Aorta (tissue), 5 donors: ENCODE data around the gene NET1. TPM values are rescaled to one million over a fixed set of nuclear protein-coding genes. Genes with fewer than 3 reads are reported as not detected.

Experiments used
- ATAC-seq: fragments of 200-7000 bp; cut with Tn5 transposase; one replicate; pipeline ENCODE4 v1.9.1; 2022; ENCODE audit warnings: moderate library complexity; ENCODE audit not compliant: low FRiP score
- DNase-seq, 2 donors: peaks; one replicate each; pipeline ENCODE4 v3.0.0-alpha.2; 2020
- H3K27ac ChIP-seq, 2 donors: one replicate each; pipeline ENCODE4 v1.5.1; 2013; ENCODE audit warnings: low read length in 2 of 2, mild to moderate bottlenecking in 2 of 2, moderate library complexity in 2 of 2, control low read depth in 1 of 2, inconsistent platforms in 1 of 2, low read depth in 1 of 2
- H3K27me3 ChIP-seq, 2 donors: one replicate each; pipeline ENCODE4 v1.6.1; 2013; ENCODE audit warnings: control low read depth in 1 of 2, low read length in 1 of 2, mild to moderate bottlenecking in 1 of 2, moderate library complexity in 1 of 2; ENCODE audit not compliant: insufficient read depth in 2 of 2, control insufficient read depth in 1 of 2
- H3K36me3 ChIP-seq, 2 donors: one replicate each; pipeline ENCODE4 v1.6.1; 2013; ENCODE audit warnings: control low read depth in 1 of 2, low read length in 1 of 2, mild to moderate bottlenecking in 1 of 2; ENCODE audit not compliant: insufficient read depth in 2 of 2, control insufficient read depth in 1 of 2
- H3K4me1 ChIP-seq, 2 donors: one replicate each; pipeline ENCODE4 v1.6.1; 2013; ENCODE audit warnings: low read length in 2 of 2, control low read depth in 1 of 2, mild to moderate bottlenecking in 1 of 2, moderate library complexity in 1 of 2; ENCODE audit not compliant: insufficient read depth in 2 of 2, control insufficient read depth in 1 of 2
- H3K4me3 ChIP-seq, 2 donors: one replicate each; pipeline ENCODE4 v1.5.1; 2013; ENCODE audit warnings: low read length in 2 of 2, control low read depth in 1 of 2, mild to moderate bottlenecking in 1 of 2
- H3K9me3 ChIP-seq: one replicate; pipeline ENCODE4 v1.6.1; 2013; ENCODE audit warnings: mild to moderate bottlenecking, low read length; ENCODE audit not compliant: control insufficient read depth
- WGBS, 2 donors: extraction: QIAGEN DNeasy Blood & Tissue Kit; methylation state at CpG; one replicate each; pipeline ENCODE4 v1.1.7; 2013; 5-methylcytosine and 5-hydroxymethylcytosine counted together
- intact Hi-C, 2 donors: fragments of 100-400 bp; cut with DNase I; formaldehyde crosslinking; loops; one replicate each; pipeline versions ENCODE4 v1.14.2 to v1.15.0; 2022
- polyA plus RNA-seq, 2 donors: library from polyadenylated mRNA; stranded (reverse); fragments of 200-250 nt; gene quantifications; one replicate each; pipeline ENCODE4 v1.2.3, GENCODE V29; 2013
- total RNA-seq, 2 donors: library from RNA; stranded (reverse); fragmentation: NEBNext Ultra II Directional; extraction: Animal tissue kit (Norgen Biotek cat#: 25700); gene quantifications; one replicate each; pipeline ENCODE4 v1.2.1, GENCODE V29; 2021
- donor health status: healthy with polysubstance abuse.
- donor health status: Bipolar disorder and iron deficiency.
- donor health status: DM: no; HTN: no; CAD: no.
- donor health status: DM: no; HTN: no; CAD: no.
- donor health status: DM: yes; HTN: yes; CAD: no.

Gene NET1
- total and polyA plus RNA-seq, 4 donors, result 76.2 to 451 (median 253) TPM

DNA sequence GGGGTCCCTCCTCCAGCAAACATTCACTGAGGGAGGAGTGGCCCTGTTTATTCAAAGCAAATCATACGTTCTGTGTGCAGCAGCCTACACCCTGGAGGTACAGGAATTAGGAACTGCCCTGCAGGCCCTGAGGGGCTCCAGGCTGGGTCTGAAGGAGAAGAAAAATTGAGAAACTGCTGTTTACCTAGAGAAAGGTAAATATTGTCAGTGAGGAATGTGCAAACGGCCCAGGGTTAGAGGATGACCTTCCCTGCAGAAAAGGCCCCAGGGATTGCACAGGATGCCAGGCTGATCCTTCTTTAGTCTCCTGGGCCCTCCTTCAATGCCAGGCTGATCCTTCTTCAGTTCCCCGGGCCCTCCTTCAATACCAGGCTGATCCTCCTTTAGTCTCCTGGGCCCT, 81.3 kb downstream of the NET1 start:
- peaks cover 2% of the 10 kb centered on the region for H3K9me3 ChIP-seq
- H3K27ac ChIP-seq, result no peak overlapping the region
- ATAC-seq, result no peak
- no peaks in the 10 kb centered on the region for H3K36me3 ChIP-seq
- no peak for DNase-seq
- H3K27me3 ChIP-seq, result no peaks in the 10 kb centered on the region
- no peak overlapping the region for H3K4me3 ChIP-seq
- intact Hi-C loops, result no loop called here
- 76 to 83% methylated on average over 3 of the region's 3 CpGs for WGBS, 2 donors
- no peaks in the 10 kb centered on the region for H3K4me1 ChIP-seq

DNA sequence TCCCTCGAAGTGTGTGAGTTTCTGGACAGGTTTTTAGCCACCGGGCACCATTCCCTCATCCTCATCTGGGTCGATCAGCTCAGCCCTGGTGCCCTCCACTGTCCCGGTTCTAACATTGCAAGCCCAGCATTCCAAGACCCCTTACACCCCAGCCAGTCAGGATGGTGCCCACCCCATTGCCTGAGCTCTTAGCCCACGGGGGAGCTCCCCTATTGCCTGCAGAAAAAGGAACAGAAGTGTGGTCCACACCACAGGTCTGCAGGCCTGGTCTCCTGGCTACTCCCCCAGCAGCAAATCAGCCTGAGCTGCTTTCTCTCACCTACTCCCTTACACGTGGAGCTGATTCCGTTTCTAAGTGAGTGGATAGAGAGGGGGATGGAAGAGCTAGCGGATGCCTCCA, 82.3 kb downstream of the NET1 start:
- no peaks in the 10 kb centered on the region for H3K36me3 ChIP-seq
- no peak overlapping the region for H3K27ac ChIP-seq
- H3K4me3 ChIP-seq, result no peak overlapping the region
- no peak for ATAC-seq
- H3K9me3 ChIP-seq, result peaks cover 2% of the 10 kb centered on the region
- intact Hi-C loops, result no loop called here
- H3K27me3 ChIP-seq, result no peaks in the 10 kb centered on the region
- H3K4me1 ChIP-seq, result no peaks in the 10 kb centered on the region
- WGBS, 2 donors, result 91 to 93% methylated on average over 8 of the region's 8 CpGs
- no peak for DNase-seq

DNA sequence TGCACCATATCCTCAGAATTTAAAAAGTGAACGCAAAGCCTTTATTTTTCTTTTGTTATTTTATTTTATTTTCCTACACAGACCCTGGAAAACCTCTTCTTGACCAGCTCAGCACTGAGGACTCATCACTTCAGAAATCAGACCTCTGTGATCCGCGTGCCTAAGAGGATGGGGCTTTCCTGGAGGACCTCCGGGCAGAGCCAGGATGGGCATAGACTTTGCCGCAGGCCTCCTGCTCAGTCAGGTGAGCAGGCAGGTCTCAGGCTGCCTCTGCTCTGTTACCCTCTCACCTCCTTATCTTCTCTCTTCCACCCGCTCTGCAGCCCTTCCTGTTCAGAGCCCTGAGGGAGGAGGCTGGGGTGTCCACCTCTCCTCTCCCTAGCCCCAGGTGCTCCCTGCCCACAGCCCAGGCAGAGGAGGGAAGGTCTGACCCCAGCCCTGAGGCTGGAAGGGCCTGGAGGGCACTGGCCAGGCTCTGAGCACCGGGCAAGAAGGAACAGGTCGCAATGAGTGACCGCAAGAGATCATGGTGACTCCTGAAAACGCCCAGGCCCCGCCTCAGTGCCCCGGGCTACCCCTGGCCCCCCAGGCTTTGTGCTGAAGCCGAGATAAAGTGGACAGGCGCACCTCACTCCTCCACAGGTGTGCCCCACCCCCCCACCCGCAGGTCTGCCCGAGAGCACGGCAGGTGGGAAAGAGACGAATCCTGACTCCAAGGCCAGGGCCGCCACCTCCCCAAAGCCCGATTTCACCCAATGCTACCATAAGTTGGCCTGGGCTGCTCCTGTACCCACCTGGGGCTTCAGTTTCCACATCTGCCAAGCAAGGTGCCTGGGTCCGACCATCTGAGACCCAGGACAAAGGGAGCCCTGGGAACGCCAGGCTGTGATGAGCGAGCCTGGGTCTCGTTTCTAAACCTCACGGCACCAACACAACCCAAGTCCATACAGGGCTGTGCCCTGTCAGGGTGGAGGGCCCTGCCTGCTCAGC, 84.2 kb downstream of the NET1 start:
- DNase-seq, result no peak
- peaks cover 2% of the 10 kb centered on the region for H3K9me3 ChIP-seq
- H3K27ac ChIP-seq, result no peak overlapping the region
- H3K27me3 ChIP-seq, result no peaks in the 10 kb centered on the region
- intact Hi-C loops, result no loop called here
- no peak overlapping the region for H3K4me3 ChIP-seq
- 94% methylated on average over 25 of the region's 25 CpGs for WGBS, 2 donors
- H3K4me1 ChIP-seq, result no peaks in the 10 kb centered on the region
- no peaks in the 10 kb centered on the region for H3K36me3 ChIP-seq
- ATAC-seq, result no peak

DNA sequence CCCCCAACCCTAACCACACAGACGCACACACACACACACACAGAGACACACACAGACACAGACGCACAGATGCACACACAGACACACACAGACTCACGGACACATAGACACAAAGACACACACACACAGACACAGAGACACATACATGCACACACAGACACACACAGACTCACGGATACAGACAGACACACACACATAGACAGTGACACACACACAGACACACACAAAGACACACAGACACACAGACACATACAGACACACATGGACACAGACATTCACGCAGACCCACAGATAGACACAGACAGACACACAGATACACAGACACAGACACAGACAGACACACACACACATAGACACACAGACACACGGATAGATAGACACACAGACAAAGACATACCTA, 84.9 kb downstream of the NET1 start:
- Histone ChIP-seq H3K9me3 (peaks cover 2% of the 10 kb centered on the region), H3K27me3 (no peaks in the 10 kb centered on the region), H3K27ac (no peak overlapping the region), H3K36me3 (no peaks in the 10 kb centered on the region), H3K4me3 (no peak overlapping the region), H3K4me1 (no peaks in the 10 kb centered on the region)
- intact Hi-C loops, result no loop called here
- 83 to 95% methylated on average over 6 of the region's 6 CpGs for WGBS, 2 donors
- no peak for ATAC-seq
- DNase-seq, result no peak

DNA sequence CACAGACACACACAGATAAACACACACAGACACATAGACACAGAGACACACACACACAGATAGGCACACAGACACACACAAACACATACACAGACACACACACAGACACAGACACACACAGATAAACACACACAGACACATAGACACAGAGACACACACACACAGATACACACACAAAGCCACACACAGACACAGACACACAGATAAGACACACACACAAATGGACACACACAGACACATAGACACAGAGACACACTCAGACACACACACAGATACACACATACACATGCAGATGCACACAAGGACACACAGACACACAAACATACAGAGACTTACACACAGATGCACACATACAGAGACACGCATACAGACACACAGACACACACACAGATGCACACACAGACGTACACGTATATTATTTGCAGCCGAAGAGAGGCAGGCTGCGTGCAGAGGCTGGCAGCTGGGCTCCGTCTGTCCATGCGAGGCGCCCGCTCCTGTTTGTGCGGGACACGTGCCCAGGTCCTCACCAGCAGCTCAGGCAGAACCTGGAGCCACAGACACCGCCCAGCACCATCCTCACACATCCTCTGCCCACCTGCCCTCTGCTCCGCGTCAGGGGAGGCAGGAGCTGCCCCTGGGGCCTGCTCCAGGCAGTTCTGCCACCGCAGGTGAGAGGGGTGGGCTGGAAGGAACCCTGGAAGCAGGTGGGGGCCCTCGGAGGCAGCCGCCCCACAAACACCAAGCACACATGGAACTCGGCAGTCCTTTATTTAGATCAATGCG, 85.8 kb downstream of the NET1 start:
- intact Hi-C loops, result no loop called here
- Histone ChIP-seq H3K9me3 (no peaks in the 10 kb centered on the region), H3K27me3 (no peaks in the 10 kb centered on the region), H3K36me3 (no peaks in the 10 kb centered on the region), H3K27ac (no peak overlapping the region), H3K4me1 (no peaks in the 10 kb centered on the region), H3K4me3 (no peak overlapping the region)
- ATAC-seq (no peak), DNase-seq (no peak)
- 90 to 91% methylated on average over 19 of the region's 19 CpGs for WGBS, 2 donors

DNA sequence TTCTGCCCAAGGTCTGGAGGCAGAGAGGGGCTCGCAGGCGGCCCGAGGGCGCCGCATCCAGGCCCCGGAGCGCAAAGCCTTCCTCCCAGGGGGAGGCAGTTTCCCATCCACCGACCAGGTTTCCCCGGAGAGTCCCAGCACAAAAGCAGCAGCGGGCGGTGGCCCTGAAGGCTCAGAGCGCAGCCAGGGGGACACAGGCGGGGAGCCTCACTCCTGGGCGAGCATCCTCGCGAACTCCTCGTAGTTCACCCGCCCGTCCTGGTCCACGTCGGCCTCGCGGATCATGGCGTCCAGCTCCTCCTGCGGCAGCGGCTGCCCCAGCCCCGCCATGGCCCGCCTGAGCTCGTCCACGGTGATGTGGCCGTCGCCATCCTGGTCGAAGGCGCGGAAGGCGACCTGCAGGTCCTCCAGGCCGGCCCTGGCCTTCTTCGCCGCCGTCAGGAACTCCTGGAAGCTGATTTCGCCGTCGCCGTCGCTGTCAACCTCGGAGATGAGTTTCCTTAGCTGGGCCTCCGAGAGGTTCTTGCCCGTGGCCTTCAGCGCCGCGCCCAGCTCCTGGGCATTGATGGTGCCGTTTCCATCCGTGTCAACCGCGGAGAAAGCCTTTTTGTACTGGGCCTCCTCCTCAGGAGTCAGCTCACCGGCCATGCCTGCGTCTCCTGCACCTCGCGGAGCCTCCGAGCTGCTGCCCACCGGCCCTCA, 86.6 kb downstream of the NET1 start:
- Histone ChIP-seq H3K36me3 (no peaks in the 10 kb centered on the region), H3K27me3 (no peaks in the 10 kb centered on the region), H3K4me3 (no peak overlapping the region), H3K9me3 (no peaks in the 10 kb centered on the region), H3K4me1 (no peaks in the 10 kb centered on the region), H3K27ac (no peak overlapping the region)
- DNase-seq (no peak), ATAC-seq (no peak)
- intact Hi-C loops, result no loop called here
- 94 to 96% methylated on average over 61 of the region's 61 CpGs for WGBS, 2 donors

DNA sequence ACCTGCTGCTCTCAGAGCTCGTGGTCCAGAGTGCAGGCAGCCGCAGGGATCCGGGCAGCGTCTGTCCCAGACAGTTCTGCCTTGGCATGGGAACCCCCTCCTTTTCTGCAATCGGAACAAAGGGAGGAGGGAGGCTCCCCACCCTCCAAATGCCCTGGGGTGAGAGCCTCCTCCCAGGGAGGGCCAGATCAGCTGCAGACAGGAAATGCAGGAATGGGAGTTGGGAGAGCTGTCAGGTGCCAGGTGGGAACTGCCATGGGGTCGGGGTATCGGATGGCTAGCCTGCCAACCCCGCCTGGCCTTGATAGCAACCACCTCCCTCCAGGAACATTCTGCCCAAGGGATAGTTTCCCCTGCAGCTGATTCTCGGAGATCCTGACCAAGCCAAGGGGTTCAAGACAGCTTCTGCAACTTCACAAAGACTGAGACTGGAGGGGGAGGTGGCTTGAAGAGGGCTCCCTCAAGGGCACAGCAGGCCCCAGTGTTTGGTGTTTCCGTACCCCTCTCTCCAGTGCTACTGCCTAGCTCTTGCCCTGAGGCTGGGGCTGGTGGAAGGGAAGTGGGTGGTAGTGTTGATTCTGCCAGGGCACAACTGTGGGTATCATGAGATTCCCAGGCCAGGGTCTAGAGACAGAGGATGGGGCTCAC, 87.3 kb downstream of the NET1 start, which contains the start of gene CALML5:
TSS of gene CALML5 (minus strand) at position 78 of the 648 bp plus-strand sequence. CDS start 132 bp downstream, outside the sequence.
- ATAC-seq (no peak), DNase-seq (no peak)
- no peaks in the 10 kb centered on the region for H3K4me1 ChIP-seq
- no peak within 1 kb of the TSS for H3K4me3 ChIP-seq
- 96 to 97% methylated on average over 10 of the region's 10 CpGs for WGBS, 2 donors
- no peaks in the 10 kb centered on the region for H3K9me3 ChIP-seq
- intact Hi-C loops, result no loop called here
- no peak within 1 kb of the TSS for H3K27ac ChIP-seq
- H3K36me3 ChIP-seq, result no peaks in the 10 kb centered on the region
- no peaks in the 10 kb centered on the region for H3K27me3 ChIP-seq

DNA sequence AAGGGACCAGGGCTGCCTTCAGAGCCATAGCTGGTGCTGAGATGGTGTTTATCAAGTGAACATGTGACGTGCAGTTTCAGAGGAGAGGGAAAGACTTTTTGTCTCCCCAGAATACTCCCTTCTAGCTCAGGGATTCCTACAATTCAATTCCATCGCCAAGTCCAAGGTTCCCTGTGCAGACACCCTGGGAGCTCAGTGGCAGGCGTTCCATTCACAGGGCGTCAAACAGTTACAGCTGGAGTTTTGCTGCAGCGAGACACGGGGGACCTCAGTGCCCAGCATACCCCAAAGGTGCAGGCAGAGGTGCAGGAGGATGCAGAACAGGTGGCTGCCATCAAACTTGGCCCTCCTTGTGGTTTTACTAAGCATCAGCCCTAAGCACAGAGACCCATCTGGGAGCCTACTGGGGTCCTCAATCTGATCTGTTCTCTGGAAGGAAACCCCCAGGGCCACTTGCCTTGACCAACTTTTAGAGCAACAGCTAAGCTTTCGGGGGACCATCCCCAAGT, 87.9 kb downstream of the NET1 start:
- no peak for ATAC-seq
- intact Hi-C loops, result no loop called here
- Histone ChIP-seq H3K4me1 (no peaks in the 10 kb centered on the region), H3K27me3 (no peaks in the 10 kb centered on the region), H3K4me3 (no peak overlapping the region), H3K27ac (no peak overlapping the region), H3K36me3 (no peaks in the 10 kb centered on the region), H3K9me3 (no peaks in the 10 kb centered on the region)
- WGBS, 2 donors, result 94 to 96% methylated on average over 7 of the region's 7 CpGs
- DNase-seq, result no peak
